Measurements from ENCODE around the gene PGGHG. TPM values are rescaled to one million over a fixed set of nuclear protein-coding genes. Genes with fewer than 3 reads are reported as not detected.
"Not testable (repeated sequence)": the region's sequence is repeated elsewhere in the genome, so short reads cannot be mapped to it uniquely, and the experiment has no call there.

Gene PGGHG
- total and polyA plus RNA-seq, 2 of the 13 experiments (the other 11 are each of a cell fraction or from before 2014, with no cell fraction given): 5.9 to 14.8 TPM

DNA sequence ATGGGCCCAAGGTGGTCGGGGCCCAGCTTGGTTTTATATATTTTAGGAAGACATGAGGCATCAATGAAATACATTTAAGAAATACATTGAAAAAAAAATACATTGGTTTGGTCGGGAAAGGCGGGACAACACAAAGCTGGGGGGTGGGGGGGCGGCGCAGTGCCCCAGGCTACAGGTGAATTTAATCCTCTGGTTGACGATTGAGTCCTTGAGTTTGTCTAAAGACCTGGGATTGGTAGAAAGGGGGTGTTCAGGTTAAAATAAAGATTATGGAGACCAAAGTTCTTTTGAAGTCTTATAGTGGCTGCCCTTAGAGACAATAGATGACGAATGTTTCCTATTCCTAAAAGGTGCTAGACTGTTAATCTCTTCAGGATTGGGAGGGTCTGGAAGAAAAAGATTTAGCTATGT is 28.0 kb downstream of the PGGHG start:
- in situ Hi-C loops (cut with HindIII; ENCODE audit: extremely low pct_ligation_motif_present, low pct_unique_long_range_greater_than_20kb) (no loop called here), intact Hi-C loops (cut with micrococcal nuclease; ENCODE audit: unreplicated experiment) (no loop called here)
- FAIRE-seq (no peak), ATAC-seq (no peak), DNase-seq (ENCODE audit: low spot score) (no peak)
- Histone ChIP-seq H3K9ac (ENCODE audit: insufficient read depth, low read depth, low read length) (no peak overlapping the region), H3K9me3 (ENCODE audit: low read length) (no peaks in the 10 kb centered on the region), H3K79me2 (ENCODE audit: insufficient read depth, low read length) (peaks cover 10% of the 10 kb centered on the region), H3K4me2 (ENCODE audit: low read depth, low read length) (no peak overlapping the region), H3K27ac (ENCODE audit: extremely low read length, insufficient read depth, low read length) (no peak overlapping the region), H3K4me3 (replicated peaks in 1 of 3; ENCODE audit: insufficient read depth in 1 of 3, low read depth in 2 of 3, low read length in 3 of 3) (no peak overlapping the region), H4K20me1 (ENCODE audit: insufficient read depth, low read length) (no peaks in the 10 kb centered on the region), H3K4me1 (ENCODE audit: insufficient read depth, low read length) (peaks cover 60% of the 10 kb centered on the region), H3K27me3 (ENCODE audit: control insufficient read depth in 1 of 2, insufficient read depth in 2 of 2, low read length in 2 of 2) (no peaks in the 10 kb centered on the region), H3K36me3 (replicated peaks in 1 of 2; ENCODE audit: control insufficient read depth in 1 of 2, insufficient read depth in 2 of 2, low read length in 2 of 2) (no peaks in the 10 kb centered on the region), H2AFZ (ENCODE audit: low read length) (no peak overlapping the region)
- CTCF ChIA-PET (ENCODE audit: low intra/inter-chr PET ratio, low total read pairs): no interaction called here
- no peak for TF ChIP-seq BORCS8-MEF2B (CRISPR knock-in tag; IDR thresholded peaks at IDR 0.05)
- TF ChIP-seq STAT5B (CRISPR knock-in tag; IDR thresholded peaks at IDR 0.05): no peak
- no peak for TF ChIP-seq MTA1 (CRISPR knock-in tag; IDR thresholded peaks at IDR 0.05; ENCODE audit: borderline replicate concordance)
- TF ChIP-seq, protein P1, sequence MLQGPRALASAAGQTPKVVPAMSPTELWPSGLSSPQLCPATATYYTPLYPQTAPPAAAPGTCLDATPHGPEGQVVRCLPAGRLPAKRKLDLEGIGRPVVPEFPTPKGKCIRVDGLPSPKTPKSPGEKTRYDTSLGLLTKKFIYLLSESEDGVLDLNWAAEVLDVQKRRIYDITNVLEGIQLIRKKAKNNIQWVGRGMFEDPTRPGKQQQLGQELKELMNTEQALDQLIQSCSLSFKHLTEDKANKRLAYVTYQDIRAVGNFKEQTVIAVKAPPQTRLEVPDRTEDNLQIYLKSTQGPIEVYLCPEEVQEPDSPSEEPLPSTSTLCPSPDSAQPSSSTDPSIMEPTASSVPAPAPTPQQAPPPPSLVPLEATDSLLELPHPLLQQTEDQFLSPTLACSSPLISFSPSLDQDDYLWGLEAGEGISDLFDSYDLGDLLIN (CRISPR knock-in tag; IDR thresholded peaks at IDR 0.05; ENCODE audit: borderline replicate concordance): no peak
- no peak for TF ChIP-seq BRD4 (CRISPR knock-in tag; IDR thresholded peaks at IDR 0.05)
- TF ChIP-seq SYNCRIP (IDR thresholded peaks at IDR 0.05; ENCODE audit: insufficient read depth, low read depth, low read length): no peak
- no peak for TF ChIP-seq NR2F1 (CRISPR knock-in tag; IDR thresholded peaks at IDR 0.05)
- no peak for TF ChIP-seq TBX2 (CRISPR knock-in tag; IDR thresholded peaks at IDR 0.05; ENCODE audit: borderline replicate concordance)
- TF ChIP-seq GABPA (IDR thresholded peaks at IDR 0.05; ENCODE audit: low read depth, low read length): no peak
- no peak for TF ChIP-seq GABPA (CRISPR knock-in tag; IDR thresholded peaks at IDR 0.05; ENCODE audit: low read depth)
- TF ChIP-seq, protein P2, sequence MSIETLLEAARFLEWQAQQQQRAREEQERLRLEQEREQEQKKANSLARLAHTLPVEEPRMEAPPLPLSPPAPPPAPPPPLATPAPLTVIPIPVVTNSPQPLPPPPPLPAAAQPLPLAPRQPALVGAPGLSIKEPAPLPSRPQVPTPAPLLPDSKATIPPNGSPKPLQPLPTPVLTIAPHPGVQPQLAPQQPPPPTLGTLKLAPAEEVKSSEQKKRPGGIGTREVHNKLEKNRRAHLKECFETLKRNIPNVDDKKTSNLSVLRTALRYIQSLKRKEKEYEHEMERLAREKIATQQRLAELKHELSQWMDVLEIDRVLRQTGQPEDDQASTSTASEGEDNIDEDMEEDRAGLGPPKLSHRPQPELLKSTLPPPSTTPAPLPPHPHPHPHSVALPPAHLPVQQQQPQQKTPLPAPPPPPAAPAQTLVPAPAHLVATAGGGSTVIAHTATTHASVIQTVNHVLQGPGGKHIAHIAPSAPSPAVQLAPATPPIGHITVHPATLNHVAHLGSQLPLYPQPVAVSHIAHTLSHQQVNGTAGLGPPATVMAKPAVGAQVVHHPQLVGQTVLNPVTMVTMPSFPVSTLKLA (IDR thresholded peaks at IDR 0.05): no peak
- no TSS peak for BruUV-seq (replicated peaks)
- POLR2A ChIA-PET: interaction anchor here (1.2 to 2.2 kb wide), 5 partner anchors 8 to 110 kb away, joined by 4 to 12 read pairs (median 7); partner anchors contain the start of genes BET1L and IFITM2
- WGBS (ENCODE audit: low lambda C conversion rate): 39% methylated on average over 7 of the region's 7 CpGs

DNA sequence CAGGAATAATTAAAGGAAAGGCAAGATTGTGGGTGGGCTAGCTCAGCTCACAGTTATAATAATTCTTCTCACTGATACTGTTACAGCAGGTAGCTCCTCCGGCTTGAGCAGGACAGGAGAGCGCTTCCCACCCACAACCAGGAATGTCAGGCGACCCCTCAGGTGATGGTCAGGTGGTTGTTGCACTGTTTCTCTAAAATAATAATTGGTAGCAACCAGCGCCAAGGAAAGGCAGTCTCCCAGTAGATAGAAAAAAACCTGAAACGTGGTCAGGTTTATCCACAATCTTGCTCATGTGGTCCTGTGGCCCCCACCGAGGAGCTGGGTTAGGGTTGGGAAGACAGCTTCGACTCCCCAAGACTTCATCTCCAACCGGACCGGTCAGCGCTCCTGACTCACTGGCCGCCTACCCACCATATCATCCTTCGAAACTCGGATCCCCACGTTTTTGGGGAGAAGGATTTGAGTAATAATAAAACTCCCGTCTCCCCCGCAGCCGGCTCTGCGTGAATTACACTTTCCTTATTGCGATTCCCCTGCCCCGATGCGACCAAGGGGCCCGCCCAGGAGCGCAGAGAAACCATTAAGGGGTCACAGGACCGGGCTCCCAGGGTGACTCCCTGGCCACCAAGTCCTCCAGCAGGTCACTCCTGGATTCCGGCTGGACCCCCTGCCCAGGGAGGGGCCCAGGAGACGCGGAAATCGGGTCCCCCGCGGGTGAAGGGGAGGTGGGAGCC is 28.9 kb downstream of the PGGHG start:
- H3K9ac ChIP-seq (ENCODE audit: insufficient read depth, low read depth, low read length); H3K9me3 ChIP-seq (ENCODE audit: low read length); H2AFZ ChIP-seq (ENCODE audit: low read length); in situ Hi-C loops (cut with HindIII; ENCODE audit: extremely low pct_ligation_motif_present, low pct_unique_long_range_greater_than_20kb); DNase-seq (ENCODE audit: low spot score); H4K20me1 ChIP-seq (ENCODE audit: insufficient read depth, low read length); intact Hi-C loops (cut with micrococcal nuclease; ENCODE audit: unreplicated experiment); H3K36me3 ChIP-seq (replicated peaks in 1 of 2; ENCODE audit: control insufficient read depth in 1 of 2, insufficient read depth in 2 of 2, low read length in 2 of 2); BruUV-seq (replicated peaks); CTCF ChIA-PET (ENCODE audit: low intra/inter-chr PET ratio, low total read pairs); H3K4me3 ChIP-seq (replicated peaks in 1 of 3; ENCODE audit: insufficient read depth in 1 of 3, low read depth in 2 of 3, low read length in 3 of 3); H3K27ac ChIP-seq (ENCODE audit: extremely low read length, insufficient read depth, low read length); H3K79me2 ChIP-seq (ENCODE audit: insufficient read depth, low read length); H3K27me3 ChIP-seq (ENCODE audit: control insufficient read depth in 1 of 2, insufficient read depth in 2 of 2, low read length in 2 of 2); ATAC-seq; FAIRE-seq: not testable (repeated sequence)
- peak overlapping the region; percentile 42 for H3K4me2 ChIP-seq (ENCODE audit: low read depth, low read length)
- H3K4me1 ChIP-seq (ENCODE audit: insufficient read depth, low read length): peaks cover 53% of the 10 kb centered on the region
- POLR2A ChIA-PET: interaction anchor here (1.2 to 2.2 kb wide), 5 partner anchors 9 to 111 kb away, joined by 4 to 12 read pairs (median 7); partner anchors contain the start of genes BET1L and IFITM2
- WGBS (ENCODE audit: low lambda C conversion rate): 47% methylated on average over 11 of the region's 30 CpGs
